Measurements from ENCODE around the gene HELQ. TPM values are rescaled to one million over a fixed set of nuclear protein-coding genes. Genes with fewer than 3 reads are reported as not detected.
"Not testable (repeated sequence)": the region's sequence is repeated elsewhere in the genome, so short reads cannot be mapped to it uniquely, and the experiment has no call there.

HELQ gene, protein sequence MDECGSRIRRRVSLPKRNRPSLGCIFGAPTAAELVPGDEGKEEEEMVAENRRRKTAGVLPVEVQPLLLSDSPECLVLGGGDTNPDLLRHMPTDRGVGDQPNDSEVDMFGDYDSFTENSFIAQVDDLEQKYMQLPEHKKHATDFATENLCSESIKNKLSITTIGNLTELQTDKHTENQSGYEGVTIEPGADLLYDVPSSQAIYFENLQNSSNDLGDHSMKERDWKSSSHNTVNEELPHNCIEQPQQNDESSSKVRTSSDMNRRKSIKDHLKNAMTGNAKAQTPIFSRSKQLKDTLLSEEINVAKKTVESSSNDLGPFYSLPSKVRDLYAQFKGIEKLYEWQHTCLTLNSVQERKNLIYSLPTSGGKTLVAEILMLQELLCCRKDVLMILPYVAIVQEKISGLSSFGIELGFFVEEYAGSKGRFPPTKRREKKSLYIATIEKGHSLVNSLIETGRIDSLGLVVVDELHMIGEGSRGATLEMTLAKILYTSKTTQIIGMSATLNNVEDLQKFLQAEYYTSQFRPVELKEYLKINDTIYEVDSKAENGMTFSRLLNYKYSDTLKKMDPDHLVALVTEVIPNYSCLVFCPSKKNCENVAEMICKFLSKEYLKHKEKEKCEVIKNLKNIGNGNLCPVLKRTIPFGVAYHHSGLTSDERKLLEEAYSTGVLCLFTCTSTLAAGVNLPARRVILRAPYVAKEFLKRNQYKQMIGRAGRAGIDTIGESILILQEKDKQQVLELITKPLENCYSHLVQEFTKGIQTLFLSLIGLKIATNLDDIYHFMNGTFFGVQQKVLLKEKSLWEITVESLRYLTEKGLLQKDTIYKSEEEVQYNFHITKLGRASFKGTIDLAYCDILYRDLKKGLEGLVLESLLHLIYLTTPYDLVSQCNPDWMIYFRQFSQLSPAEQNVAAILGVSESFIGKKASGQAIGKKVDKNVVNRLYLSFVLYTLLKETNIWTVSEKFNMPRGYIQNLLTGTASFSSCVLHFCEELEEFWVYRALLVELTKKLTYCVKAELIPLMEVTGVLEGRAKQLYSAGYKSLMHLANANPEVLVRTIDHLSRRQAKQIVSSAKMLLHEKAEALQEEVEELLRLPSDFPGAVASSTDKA
- 8.8 and 12.7 TPM in 2 replicates for total RNA-seq

DNA sequence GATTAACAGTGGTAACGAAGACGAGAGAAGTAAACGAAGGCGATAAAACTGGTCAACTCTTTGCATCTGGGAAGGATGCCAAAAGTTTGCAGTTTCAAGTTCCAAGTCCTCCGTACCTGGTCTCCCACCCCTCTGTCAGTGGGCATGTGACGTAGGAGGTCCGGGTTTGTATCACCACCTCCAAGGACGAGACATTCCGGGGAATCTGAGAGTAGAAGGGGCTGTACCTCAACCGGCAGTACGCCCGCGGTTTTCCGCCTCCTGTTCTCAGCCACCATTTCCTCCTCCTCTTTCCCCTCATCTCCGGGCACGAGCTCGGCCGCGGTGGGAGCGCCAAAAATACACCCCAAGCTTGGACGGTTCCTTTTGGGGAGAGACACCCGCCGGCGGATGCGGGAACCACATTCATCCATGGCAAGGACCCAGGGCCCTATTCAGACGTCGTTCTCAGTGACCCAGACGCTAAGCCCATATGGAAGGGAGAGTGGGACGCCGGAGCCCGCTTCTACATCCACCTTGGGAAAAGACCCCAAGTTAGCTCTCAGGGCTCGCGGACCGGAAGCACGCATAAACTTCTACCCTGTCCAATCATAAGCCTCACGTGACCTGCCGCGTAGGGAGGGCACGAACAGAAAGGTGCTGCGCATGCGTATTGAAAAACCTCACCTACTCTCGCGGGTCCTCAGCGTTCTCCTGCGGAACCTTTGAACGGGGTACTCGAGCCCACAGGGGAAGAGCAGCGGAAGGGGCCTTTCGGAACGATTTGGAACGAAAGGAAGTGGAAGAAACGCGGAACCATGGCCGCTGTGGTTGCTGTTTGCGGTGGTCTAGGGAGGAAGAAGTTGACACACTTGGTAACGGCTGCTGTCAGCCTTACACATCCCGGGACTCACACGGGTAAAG lies at the start of gene HELQ, which contains the start of gene MRPS18C:
HELQ (minus strand) TSS at position 543 of the 903 bp plus-strand sequence; CDS start at position 413, 130 bp downstream.
MRPS18C (plus strand) TSS at position 778 of the 903 bp plus-strand sequence; CDS start at position 798, 20 bp downstream.
- TF ChIP-seq, protein P1, sequence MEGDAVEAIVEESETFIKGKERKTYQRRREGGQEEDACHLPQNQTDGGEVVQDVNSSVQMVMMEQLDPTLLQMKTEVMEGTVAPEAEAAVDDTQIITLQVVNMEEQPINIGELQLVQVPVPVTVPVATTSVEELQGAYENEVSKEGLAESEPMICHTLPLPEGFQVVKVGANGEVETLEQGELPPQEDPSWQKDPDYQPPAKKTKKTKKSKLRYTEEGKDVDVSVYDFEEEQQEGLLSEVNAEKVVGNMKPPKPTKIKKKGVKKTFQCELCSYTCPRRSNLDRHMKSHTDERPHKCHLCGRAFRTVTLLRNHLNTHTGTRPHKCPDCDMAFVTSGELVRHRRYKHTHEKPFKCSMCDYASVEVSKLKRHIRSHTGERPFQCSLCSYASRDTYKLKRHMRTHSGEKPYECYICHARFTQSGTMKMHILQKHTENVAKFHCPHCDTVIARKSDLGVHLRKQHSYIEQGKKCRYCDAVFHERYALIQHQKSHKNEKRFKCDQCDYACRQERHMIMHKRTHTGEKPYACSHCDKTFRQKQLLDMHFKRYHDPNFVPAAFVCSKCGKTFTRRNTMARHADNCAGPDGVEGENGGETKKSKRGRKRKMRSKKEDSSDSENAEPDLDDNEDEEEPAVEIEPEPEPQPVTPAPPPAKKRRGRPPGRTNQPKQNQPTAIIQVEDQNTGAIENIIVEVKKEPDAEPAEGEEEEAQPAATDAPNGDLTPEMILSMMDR (IDR thresholded peaks at IDR 0.05; ENCODE audit: insufficient read depth, low read length, poor library complexity, severe bottlenecking), result peak; percentile 45
- peak within 1 kb of the TSS; percentile 86 for H3K4me3 ChIP-seq (ENCODE audit: low read depth, low read length)
- no peaks in the 10 kb centered on the region for H3K36me3 ChIP-seq (ENCODE audit: control insufficient read depth, insufficient read depth, low read length)
- H3K27me3 ChIP-seq (ENCODE audit: control insufficient read depth, insufficient read depth, low read length), result no peaks in the 10 kb centered on the region
- peak; percentile 92 for DNase-seq (ENCODE audit: low read depth)

DNA sequence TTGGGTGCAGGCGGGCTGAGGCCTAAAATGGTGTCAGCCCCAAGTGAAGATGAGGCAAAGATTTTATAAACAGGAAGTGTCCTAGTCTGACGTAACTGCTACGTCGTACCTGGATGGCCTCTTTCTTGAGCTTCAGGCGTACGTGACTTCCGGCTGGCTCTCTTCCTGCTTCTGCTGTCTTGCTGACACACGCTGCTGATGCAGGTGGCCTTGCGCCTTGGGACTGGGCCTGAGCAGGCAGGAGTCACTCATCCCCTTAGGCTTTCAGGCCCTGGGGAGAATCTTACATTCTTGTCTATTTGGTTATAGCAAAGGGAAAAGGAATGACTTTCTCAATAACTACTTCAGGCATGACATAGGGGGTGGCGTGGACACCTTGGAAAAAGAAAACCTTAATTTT lies 49.4 kb upstream of the HELQ start:
- Histone ChIP-seq H3K27me3 (ENCODE audit: control insufficient read depth, insufficient read depth, low read length) (no peaks in the 10 kb centered on the region), H3K36me3 (ENCODE audit: control insufficient read depth, insufficient read depth, low read length) (no peaks in the 10 kb centered on the region), H3K4me3 (ENCODE audit: low read depth, low read length) (no peak overlapping the region)
- DNase-seq (ENCODE audit: low read depth), result no peak
- TF ChIP-seq, protein P1 (IDR thresholded peaks at IDR 0.05; ENCODE audit: insufficient read depth, low read length, poor library complexity, severe bottlenecking), result no peak

DNA sequence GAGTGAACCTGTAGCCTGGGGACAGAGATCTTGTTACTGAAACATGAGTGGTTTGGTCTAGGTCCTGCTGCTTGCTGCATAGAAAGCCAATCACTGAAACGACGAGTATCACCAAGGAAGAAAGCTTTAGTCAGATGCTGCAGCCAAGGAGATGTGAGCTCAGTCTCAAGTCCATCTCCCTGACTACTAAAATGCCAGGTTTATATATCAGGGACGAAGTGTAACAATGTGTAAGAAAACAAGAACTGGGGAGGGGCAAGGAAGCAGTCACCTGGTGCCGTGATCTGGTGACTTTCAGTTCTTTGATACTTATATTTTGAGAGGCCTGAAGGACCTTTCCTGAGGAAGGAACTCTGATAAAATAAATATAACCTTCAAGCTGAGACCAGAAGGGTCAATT lies 48.9 kb upstream of the HELQ start:
- no peak for DNase-seq (ENCODE audit: low read depth)
- Histone ChIP-seq H3K27me3 (ENCODE audit: control insufficient read depth, insufficient read depth, low read length) (no peaks in the 10 kb centered on the region), H3K4me3 (ENCODE audit: low read depth, low read length) (no peak overlapping the region), H3K36me3 (ENCODE audit: control insufficient read depth, insufficient read depth, low read length) (no peaks in the 10 kb centered on the region)
- TF ChIP-seq, protein P1 (IDR thresholded peaks at IDR 0.05; ENCODE audit: insufficient read depth, low read length, poor library complexity, severe bottlenecking), result no peak

DNA sequence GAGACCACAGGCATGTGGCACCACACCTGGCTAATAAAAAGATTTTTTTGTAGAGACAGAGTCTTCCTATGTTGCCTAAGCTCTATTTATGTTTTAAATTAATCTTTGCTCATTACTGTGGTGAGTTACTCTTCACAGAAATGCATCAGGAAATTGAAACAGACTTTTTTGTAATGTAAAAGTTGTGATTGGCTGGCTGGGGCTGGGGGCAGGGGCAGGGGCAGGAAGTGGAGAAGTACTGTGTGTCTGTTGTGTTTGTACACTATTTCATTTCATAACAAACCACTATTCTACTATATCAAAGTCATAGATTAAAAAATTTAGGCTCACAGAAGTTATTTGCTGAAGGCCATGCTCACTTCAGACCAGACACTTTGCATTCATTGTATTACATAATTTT lies 48.4 kb upstream of the HELQ start:
- H3K4me3 ChIP-seq (ENCODE audit: low read depth, low read length), result no peak overlapping the region
- H3K36me3 ChIP-seq (ENCODE audit: control insufficient read depth, insufficient read depth, low read length), result no peaks in the 10 kb centered on the region
- TF ChIP-seq, protein P1 (IDR thresholded peaks at IDR 0.05; ENCODE audit: insufficient read depth, low read length, poor library complexity, severe bottlenecking), result no peak
- H3K27me3 ChIP-seq (ENCODE audit: control insufficient read depth, insufficient read depth, low read length), result no peaks in the 10 kb centered on the region
- no peak for DNase-seq (ENCODE audit: low read depth)

DNA sequence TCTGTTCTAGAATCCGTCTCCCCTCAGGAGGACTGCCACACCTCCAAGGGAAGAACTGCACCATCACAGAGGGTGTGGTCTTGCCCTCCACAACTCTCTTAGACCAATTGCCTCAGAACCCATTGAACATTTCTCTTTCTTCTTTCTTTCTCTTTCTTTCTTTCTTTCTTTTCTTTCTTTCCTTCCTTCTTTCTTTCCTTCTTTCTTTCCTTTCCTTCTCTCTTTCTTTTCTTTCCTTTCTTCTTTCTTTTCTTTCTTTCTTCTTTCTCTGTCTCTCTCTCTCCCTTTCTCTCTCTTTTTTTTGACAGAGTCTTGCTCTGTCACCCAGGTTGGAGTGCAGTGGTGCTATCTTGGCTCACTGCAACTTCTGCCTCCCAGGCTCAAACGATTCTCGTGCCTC lies 46.0 kb upstream of the HELQ start:
- H3K4me3 ChIP-seq (ENCODE audit: low read depth, low read length); H3K36me3 ChIP-seq (ENCODE audit: control insufficient read depth, insufficient read depth, low read length); H3K27me3 ChIP-seq (ENCODE audit: control insufficient read depth, insufficient read depth, low read length); DNase-seq (ENCODE audit: low read depth): not testable (repeated sequence)

All from kidney epithelial cell (primary cell).